Ramos (cell line): ENCODE data around the gene KLF17.

Experiments
- in situ Hi-C: fragments of 300-500 bp; cut with MboI; formaldehyde crosslinking; loops from one replicate; pipeline ENCODE4 v1.14.3; 2022; ENCODE audit warnings: low sequenced_read_pairs; ENCODE audit not compliant: unreplicated experiment

Gene KLF17

DNA sequence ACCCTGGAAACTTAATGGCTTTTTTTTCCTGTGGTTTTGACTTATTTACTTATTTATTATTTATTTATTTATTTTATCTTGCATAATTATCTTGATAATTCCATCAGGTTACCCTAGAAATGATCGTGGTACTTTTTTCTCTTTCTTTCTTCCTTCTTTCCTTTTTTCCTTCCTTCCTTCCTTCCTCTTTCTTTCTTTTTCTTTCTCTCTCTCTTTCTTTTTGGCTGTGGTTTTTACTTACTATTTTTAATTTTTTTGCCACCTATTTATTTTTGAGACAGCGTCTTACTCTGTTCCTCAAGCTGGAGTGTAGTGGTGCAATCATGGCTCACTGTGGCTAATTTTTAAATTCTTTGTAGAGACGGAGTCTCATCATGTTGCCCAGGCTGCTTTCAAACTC, 29.0 kb downstream of the KLF17 start:
- in situ Hi-C loops = no loop called here

DNA sequence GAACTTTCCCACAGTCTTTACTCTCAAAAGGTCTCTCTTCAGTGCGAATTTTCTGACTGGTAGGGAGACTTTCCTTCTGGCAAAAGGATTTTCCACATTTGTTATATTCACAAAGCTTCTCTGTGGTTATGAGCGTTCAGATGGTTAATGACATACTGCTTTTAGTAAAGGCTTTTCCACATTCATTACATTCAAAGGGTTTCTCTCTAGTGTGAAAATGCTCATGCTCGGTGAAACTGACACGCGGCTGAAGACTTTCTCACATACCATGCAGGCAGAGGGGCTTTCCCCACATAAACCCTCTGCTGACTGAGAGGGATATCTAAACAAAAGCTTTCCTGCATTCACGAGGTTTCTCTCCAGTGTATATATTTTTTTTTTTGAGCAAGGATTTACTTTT, 32.7 kb downstream of the KLF17 start:
- in situ Hi-C loops = no loop called here

DNA sequence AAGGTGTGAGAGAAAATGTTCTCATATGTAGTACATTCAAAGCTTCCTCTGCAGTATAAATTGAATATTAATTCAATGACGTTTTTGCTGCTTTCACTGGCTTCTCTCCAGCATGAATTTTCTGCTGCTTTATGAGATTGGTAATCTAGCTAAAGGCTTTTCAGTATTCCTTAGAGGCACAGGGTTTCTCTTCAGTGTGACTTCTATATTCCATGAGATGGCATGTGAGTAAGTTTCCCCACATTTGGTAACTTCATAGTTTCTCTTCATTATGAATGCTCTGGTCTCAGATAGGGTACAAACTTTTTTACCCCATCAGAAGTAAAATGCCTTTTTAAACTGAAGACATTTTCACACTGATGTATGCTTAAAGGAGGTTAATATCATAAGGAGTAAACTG, 33.2 kb downstream of the KLF17 start:
- in situ Hi-C loops = no loop called here

DNA sequence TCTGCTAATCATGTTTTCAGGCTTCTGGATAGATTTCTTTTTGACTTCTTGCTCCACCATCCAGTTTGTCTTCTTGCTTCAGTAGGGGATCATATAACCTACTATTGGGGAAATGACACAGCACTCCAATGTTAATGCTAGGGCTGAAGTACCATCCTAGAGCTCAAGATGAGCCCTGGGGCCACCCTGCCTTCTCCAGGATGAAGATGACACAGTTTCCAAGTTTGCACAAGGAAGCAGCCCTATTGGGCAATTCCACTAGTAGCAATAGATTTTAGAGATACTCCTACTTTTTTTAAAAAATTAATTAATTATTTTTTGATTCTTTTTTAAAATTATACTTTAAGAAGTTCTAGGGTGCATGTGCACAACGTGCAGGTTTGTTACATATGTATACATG, 34.1 kb downstream of the KLF17 start:
- in situ Hi-C loops = no loop called here

DNA sequence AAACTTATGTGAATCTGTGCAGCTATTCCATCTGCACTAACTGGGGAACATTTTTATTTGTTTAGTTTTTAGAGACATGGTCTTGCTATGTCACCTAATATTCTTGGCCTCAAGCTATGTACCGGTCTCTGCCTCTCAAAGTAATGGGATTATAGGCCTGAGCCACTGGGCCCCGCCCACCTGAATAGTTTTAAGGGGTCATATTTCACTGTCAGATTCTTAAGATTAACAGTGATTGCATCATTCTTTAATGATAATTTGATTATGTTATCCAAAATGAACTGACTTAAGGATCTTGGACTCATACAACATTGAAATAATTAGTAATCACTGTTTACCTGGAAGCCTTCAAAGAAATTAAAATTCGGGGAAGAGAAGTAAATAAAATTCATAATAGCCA, 35.4 kb downstream of the KLF17 start:
- in situ Hi-C loops = no loop called here

DNA sequence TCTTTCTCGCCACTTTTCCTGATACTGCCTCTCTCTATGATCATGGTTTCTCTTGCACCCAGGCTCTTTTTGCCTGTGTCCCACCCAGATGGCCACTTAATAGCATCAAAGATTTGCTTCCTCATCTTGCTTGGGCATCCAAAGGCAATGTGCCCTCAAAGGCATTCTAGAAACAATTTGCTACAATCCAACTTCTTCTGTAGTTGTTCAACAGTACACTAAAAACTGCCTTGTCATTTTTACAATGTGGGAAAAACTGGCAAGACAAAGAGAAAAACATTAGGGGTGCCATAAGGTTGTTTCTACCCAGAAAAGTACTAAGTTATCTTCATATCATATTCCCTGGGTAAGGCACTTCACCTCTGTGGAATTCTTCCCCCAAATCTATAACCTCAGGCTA, 39.3 kb downstream of the KLF17 start:
- in situ Hi-C loops = no loop called here

DNA sequence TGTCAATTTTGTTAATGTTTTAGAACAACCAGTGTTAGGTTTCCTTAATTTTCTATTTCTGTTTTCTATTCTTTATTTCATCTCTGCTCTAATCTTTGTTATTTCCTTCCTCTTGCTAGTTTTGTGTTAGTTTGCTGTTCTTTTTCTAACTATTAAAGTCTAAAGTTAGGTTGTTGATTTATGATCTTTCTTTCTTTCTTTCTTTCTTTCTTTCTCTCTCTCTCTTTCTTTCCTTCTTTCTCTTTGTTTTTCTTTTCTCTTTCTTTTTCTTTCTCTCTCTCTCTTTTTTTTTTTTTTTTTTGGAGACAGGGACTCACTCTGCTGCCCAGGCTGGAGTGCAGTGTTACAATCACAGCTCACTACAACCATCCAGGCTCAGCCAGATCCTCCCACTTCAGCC, 40.2 kb downstream of the KLF17 start:
- in situ Hi-C loops = no loop called here

DNA sequence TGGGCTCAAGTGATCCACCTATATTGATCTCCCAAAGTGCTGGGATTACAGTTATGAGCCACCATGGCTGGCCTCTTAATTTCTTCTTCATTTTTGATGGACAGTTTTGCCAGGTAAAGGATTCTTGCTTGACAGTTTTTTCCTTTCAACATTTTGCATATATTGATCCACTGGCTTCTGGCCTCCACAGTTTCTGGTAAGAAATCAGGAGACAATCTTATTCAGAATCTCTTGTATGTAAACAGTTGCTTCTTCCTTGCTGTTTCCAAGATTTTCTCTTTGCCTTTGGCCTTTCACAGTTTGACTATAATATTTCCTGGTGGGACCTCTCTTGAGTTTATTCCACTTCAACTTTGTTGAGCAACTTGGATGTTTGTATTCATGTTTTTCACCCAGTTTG, 42.9 kb downstream of the KLF17 start:
- in situ Hi-C loops = no loop called here

DNA sequence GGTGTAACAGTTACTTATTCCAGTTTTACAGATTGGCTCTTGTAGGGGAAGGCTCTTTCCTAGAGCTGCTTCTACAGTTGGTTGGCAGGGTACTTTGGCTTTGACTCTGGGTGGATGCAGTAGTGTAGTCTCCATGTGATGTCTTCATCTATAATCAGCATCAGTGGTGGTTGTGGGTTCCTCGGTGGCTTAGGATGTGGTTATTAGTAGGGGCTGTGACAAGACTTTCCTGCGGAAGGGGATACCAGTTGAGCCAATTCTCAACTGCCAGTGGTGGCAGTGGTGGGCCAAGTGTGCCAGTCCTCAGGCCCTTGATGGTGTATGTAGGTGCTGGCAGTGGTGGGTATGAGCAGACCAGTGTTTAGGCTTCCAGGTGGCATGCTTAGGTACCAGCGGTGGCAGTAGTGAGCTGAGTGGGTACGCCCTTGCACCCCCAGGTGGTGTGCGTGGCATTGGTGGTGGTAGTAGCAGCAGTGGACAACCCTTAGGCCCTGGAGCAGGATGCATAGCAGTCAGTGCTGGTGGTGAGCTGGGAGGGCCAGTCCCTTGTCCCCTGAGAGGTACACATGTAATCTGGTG, 50.0 kb downstream of the KLF17 start:
- in situ Hi-C loops = no loop called here

DNA sequence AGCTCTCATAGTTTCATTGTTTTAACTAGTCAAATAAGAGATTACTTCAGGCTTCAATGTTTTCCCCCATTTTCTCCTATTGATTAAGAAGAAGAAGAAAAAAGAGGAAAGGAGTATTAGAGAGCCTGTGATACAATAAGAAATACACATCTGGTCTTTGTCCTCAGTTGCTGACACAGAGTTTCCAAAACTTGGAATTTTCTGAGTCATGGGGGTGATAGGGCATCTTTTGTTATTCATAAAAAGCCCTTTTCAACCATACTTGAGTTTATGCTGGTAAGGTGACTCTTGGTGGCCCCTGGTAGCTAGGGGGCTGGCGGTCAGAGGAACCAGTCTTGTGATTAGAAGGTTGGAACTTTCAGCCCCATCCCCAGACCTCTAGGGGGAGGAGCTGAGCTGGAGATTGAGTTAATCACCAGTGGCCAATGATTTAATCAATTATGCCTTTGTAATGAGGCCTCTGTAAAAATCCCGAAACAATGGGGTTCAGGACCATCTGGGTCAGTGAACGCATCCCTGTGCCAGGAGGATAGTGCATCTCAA, 51.7 kb downstream of the KLF17 start:
- in situ Hi-C loops = no loop called here

DNA sequence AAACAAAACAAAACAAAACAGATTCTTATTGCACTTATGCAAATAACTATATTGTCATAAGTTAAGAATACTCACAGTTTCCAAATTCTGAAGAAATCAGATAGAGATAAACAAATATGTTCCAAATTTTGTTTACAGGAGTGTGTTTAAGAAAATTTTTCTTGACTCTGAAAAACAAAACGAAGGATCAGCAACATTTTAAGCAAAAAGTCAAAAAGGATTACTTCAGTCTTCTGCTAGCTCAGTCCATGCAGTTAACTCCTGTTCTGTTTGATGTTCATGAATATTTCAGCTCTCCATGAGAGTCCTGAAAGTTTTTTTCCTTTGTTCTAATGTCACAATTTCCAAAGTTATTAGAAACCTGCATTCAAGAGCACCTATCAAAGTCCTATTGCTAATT, 56.0 kb downstream of the KLF17 start:
- in situ Hi-C loops = no loop called here
